ENCODE data around the gene VAV3. TPM values are rescaled to one million over a fixed set of nuclear protein-coding genes. Genes with fewer than 3 reads are reported as not detected.

Gene VAV3
- total and polyA plus RNA-seq, 8 donors, result 7.1 to 21.4 (median 12.8) TPM

DNA sequence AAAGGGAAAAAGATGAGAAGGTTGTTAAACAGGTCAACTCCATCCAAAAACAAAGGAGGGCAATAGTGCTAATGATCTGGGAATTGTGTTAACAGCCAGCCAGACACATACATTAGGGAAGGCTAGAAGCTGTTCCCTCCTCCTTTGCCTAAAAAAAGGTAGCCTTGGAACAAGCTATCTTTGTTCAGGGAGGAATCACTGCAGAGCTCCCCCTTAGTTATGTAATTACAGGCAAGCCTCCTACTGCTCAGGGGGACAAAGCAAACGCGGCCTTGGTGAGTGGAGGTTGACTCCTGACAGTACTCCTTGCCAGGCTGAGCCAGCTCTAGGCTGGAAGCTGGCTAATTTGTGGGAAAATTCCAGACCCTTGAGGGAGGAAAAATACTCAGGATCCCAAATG lies 97.6 kb downstream of the VAV3 start:
- no peak overlapping the region for H3K4me3 ChIP-seq
- H3K27ac ChIP-seq, result no peak overlapping the region
- TF ChIP-seq, protein P1, sequence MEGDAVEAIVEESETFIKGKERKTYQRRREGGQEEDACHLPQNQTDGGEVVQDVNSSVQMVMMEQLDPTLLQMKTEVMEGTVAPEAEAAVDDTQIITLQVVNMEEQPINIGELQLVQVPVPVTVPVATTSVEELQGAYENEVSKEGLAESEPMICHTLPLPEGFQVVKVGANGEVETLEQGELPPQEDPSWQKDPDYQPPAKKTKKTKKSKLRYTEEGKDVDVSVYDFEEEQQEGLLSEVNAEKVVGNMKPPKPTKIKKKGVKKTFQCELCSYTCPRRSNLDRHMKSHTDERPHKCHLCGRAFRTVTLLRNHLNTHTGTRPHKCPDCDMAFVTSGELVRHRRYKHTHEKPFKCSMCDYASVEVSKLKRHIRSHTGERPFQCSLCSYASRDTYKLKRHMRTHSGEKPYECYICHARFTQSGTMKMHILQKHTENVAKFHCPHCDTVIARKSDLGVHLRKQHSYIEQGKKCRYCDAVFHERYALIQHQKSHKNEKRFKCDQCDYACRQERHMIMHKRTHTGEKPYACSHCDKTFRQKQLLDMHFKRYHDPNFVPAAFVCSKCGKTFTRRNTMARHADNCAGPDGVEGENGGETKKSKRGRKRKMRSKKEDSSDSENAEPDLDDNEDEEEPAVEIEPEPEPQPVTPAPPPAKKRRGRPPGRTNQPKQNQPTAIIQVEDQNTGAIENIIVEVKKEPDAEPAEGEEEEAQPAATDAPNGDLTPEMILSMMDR (IDR thresholded peaks at IDR 0.05), result no peak
- ATAC-seq, result no peak
- H3K9me3 ChIP-seq, result no peaks in the 10 kb centered on the region
- no peaks in the 10 kb centered on the region for H3K36me3 ChIP-seq
- H3K27me3 ChIP-seq, result no peaks in the 10 kb centered on the region
- no peak for FAIRE-seq
- peaks cover 0 to 7% (median 0%) of the 10 kb centered on the region in 3 donors for H3K4me1 ChIP-seq
- DNase-seq, result no peak
- 45 to 52% methylated on average over 2 of the region's 2 CpGs for WGBS, 2 donors
- intact Hi-C loops (cut with DNase I), result no loop called here

- Histone ChIP-seq H3K27ac (no peak overlapping the region), H3K36me3 (no peaks in the 10 kb centered on the region), H3K4me1 (peaks cover 0 to 7% (median 0%) of the 10 kb centered on the region in 3 donors), H3K27me3 (no peaks in the 10 kb centered on the region), H3K9me3 (no peaks in the 10 kb centered on the region), H3K4me3 (no peak overlapping the region)
- FAIRE-seq, result no peak
- DNase-seq, result no peak
- no peak for ATAC-seq
- TF ChIP-seq, protein P1 (IDR thresholded peaks at IDR 0.05), result no peak
- intact Hi-C loops (cut with DNase I), result no loop called here
Measured at GRCh38 chr1:107866870-107867269, 98.1 kb downstream of the VAV3 start.

DNA sequence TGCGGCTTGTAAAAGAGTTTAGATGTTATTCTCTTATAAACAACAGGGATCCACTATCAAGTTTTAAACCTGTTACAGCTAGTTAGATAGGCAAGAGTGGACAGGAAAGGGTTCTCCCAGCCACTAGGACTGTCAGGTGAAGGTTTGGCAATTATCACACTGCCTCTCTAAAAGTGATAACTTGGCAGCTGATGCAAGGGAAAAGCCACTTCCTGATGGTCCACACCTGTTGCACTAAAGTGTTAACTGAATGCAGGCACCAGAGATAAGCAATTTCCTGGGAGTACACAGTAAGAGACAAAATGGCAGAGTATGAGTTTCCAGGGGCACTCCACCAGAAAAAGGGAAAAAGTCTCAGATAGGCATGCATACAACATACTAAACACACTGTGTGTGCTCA lies 99.4 kb downstream of the VAV3 start:
- Histone ChIP-seq H3K9me3 (no peaks in the 10 kb centered on the region), H3K27ac (no peak overlapping the region), H3K4me3 (no peak overlapping the region), H3K36me3 (no peaks in the 10 kb centered on the region), H3K4me1 (no peaks in the 10 kb centered on the region), H3K27me3 (no peaks in the 10 kb centered on the region)
- WGBS, 2 donors, result 76 to 88% methylated on average over 1 of the region's 1 CpG
- DNase-seq, result no peak
- no peak for FAIRE-seq
- intact Hi-C loops (cut with DNase I), result no loop called here
- TF ChIP-seq, protein P1 (IDR thresholded peaks at IDR 0.05), result no peak
- ATAC-seq, result no peak

DNA sequence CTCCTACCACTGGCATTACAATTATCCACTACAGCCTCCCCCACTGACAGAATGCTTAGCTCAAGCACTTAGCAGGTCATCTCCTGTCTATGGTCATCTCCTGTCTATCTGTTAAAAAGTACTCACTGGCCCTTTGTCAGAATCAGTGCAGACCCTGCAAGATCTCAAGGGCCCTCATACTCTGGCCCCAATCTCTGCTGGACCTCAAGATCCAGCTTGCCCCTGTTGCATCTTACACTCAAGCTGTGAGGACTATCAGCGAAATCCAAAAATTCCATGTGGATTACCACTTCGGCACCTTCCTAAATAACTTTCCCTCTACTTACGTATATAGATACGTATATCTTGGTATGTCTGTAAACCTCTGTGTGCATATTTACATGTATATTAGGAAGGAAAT lies 101.6 kb downstream of the VAV3 start:
- intact Hi-C loops (cut with DNase I), result no loop called here
- TF ChIP-seq, protein P1 (IDR thresholded peaks at IDR 0.05), result no peak
- H3K36me3 ChIP-seq, result no peaks in the 10 kb centered on the region
- 82 to 83% methylated on average over 4 of the region's 4 CpGs for WGBS, 2 donors
- no peaks in the 10 kb centered on the region for H3K9me3 ChIP-seq
- DNase-seq (no peak), FAIRE-seq (no peak), ATAC-seq (no peak)
- H3K4me1 ChIP-seq, result no peaks in the 10 kb centered on the region
- H3K27me3 ChIP-seq, result no peaks in the 10 kb centered on the region
- no peak overlapping the region for H3K4me3 ChIP-seq
- H3K27ac ChIP-seq, result no peak overlapping the region

DNA sequence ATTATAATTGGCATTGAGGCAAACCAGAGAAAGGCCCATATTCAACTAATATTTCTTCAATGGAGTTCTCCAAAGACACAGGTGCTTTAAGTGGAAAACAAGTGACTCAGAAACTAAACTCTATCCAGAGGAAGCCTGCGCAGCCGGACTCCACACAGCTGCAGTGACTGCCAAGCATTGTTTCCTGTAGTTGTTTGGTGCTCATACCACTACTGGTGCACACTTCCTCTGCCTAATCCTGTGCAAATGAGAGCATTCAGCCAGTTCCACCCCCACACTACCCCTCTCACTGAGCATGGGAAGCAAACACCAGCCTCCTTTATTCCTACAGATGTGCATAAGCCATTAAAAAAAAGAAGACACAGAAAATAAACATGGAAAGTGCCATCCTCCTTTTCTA lies 102.9 kb downstream of the VAV3 start:
- intact Hi-C loops (cut with DNase I), result no loop called here
- WGBS, 2 donors, result 78 to 87% methylated on average over 2 of the region's 2 CpGs
- DNase-seq, result no peak

More for the DNA sequence above, 102.9 kb downstream of the VAV3 start:
- ATAC-seq (no peak), FAIRE-seq (no peak)
- no peaks in the 10 kb centered on the region for H3K36me3 ChIP-seq
- TF ChIP-seq, protein P1 (IDR thresholded peaks at IDR 0.05), result no peak
- H3K27me3 ChIP-seq, result no peaks in the 10 kb centered on the region
- no peaks in the 10 kb centered on the region for H3K9me3 ChIP-seq
- no peaks in the 10 kb centered on the region for H3K4me1 ChIP-seq
- no peak overlapping the region for H3K4me3 ChIP-seq
- no peak overlapping the region for H3K27ac ChIP-seq

Data from pancreas (tissue), 10 donors.